A172 (cell line): ENCODE results near the gene H1-8. TPM values are rescaled to one million over a fixed set of nuclear protein-coding genes. Genes with fewer than 3 reads are reported as not detected.
A peak's percentile ranks its signal among the peaks of the same experiment; 100 is the strongest.

Source experiments
- DNase-seq: peaks from one replicate; pipeline ENCODE4 v3.0.0-alpha.2; 2015; ENCODE audit warnings: low spot score
- total RNA-seq: library from RNA; depleted of rRNA; stranded (reverse); fragments of >200 nt; shearing (Covaris generic); gene quantifications from 2 replicates; pipeline ENCODE4 v1.2.3, GENCODE V29; 2014

Gene H1-8
- total RNA-seq, 1 experiment from 2014 or later: not detected

- DNase-seq: no peak
Measured at GRCh38 chr3:129556358-129556695, 13.4 kb downstream of the H1-8 start.

GRCh38 chr3:129556890-129557547, 14.0 kb downstream of the H1-8 start:
- DNase-seq: no peak

- DNase-seq: no peak
Measured at GRCh38 chr3:129557548-129557894, 14.5 kb downstream of the H1-8 start.

DNA sequence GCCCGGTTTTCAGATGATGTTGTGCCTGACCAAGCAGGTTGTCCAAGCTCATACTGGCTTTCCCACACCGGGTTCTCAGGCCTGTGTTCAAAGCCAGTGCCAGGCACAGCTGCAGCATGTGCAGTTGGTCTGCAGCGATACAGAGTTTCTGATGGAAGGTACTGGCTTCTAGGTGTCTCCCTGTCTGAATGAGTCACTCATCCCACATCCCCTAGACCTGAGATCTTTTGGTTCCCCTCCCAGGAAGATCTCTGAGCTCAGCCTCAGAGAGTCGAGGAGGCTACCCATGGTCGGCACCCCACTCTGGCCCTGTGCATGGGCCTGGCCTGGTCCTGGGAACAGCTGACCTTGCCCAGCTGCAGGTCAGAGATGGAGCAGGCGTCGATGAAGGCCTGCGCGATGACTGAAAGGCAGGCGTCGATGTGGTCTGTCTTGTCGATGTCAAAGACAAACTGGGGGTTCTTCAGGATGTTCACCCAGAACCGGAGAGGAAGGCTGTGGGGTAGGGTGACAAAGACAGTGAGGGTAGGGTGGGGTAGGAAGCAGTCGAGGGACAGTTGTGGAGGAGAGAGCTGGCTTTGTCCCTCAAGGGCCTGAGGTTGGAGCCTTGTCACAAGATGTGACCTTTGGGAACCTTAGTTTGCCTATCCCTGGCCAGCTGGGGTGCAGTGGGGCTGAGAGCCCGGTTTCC, 15.3 kb downstream of the H1-8 start:
- DNase-seq: peak; percentile 92

DNA sequence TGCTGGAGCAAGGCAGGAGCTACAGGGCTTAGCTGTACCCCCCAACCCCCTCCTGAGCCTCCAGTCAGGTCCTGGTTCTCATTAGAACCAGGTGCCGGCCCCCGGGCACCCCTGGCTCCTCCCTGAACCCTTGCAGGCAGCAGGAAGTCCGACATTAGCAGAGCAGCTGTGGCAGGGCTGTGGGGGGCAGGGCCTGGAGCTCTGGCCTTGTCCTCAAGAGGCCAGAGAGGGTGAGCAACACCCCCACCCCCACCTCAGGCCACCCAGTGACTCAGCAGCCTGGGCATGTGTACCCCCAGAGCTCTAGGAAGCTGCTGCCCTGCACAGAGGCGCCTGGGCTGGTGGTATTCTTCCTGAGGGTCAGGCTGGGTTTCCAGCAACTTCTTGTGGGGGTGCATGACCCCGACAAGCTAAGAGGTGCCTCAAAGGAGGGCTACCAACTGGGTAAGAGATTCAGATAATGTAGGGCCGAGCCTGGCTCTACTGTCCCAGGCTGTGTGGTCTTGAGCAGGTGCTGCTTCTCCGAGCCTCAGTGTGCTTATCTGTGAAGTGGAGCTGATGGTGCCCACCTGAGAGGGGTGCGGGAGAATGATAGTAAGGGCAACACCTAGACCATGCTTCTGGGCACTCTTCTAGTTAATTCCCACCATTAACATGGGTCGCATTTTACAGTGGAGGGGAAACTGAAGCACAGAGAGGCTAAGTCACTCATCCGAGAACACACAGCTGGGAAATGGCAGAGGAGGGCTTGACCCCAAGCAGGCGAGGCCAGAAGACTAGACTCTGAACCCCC, 16.0 kb downstream of the H1-8 start:
- DNase-seq: peak; percentile 99

DNA sequence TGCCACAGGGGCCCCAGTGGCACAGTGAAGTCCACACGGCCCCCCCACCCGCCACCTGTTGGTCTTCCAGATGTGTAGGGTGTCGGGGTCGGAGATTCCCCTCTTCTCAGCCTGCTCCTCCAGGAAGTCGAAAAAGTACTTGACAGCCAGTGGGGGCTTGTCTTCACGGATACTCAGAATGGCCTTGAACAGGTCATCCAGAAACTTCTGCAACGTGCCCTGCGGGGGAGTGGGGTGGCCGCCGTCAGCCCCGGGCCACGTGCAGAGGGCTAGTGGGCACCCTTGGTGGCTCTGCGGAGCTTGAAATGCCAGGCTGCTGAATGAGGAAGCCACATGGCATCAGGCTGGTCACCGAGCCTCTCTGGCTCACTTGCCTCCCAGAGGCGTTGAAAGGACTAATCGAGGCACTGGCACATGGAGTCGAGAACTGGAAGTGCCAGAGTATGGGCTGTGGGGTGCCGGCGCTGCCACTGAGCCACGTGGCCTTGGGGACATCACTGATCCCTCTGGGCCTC, 16.6 kb downstream of the H1-8 start:
- no peak for DNase-seq

- peak; percentile 89 for DNase-seq
Measured at GRCh38 chr3:129560269-129560787, 17.4 kb downstream of the H1-8 start.

DNA sequence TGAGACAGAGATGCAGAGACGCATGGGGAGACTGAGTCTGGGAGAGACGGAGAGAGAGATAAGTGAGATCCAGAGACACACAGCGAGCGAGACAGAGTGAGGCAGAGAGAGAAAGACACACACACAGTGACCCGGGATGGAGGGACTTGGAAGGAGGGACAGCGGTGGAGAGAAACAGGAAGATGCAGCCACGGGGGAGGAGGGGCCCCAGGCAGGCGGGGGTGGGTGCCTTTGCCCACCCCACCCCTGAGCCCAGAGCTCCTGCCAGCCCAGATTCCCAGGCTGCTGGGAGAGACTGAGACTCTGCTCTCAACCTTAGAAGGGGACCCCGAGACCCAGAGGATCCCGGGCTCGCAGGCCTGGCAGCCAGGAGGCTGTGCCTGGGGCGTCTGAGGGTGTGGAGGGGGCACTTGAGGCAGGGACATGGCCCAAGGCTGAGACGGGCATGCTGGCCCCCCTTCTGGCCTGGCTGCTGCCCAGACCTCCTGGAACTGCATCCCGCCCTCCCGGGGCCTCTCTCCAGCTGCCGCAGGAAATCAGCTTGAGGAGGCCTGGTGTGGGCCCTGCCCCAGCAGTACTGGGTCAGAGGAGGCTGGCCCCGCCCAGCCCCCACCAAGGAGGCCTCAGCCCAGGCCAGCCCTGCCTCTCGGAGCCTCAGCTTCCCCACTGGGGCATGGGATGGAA, 18.1 kb downstream of the H1-8 start:
- DNase-seq: peak; percentile 96

GRCh38 chr3:129561619-129562248, 18.8 kb downstream of the H1-8 start:
- DNase-seq: no peak

DNA sequence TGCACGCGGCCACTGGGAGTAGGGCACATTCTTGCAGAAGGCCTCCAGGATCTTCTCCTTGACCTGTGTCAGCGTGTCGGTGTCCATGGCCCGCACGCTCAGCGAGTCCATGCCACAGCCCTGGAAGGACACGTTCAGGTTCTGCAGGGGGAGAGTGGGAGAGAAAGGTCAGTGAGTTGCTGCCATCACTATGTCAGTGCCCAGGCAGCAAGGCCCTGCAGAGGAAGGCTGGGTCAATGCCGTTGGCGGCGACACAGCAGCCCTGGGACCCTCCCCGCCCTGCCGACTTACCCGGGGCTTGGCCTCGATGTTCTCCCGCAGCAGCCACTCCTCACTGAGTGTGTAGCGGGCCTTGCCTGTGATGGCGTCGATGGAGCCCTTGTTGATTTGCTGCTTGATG, 19.8 kb downstream of the H1-8 start:
- DNase-seq: no peak

DNA sequence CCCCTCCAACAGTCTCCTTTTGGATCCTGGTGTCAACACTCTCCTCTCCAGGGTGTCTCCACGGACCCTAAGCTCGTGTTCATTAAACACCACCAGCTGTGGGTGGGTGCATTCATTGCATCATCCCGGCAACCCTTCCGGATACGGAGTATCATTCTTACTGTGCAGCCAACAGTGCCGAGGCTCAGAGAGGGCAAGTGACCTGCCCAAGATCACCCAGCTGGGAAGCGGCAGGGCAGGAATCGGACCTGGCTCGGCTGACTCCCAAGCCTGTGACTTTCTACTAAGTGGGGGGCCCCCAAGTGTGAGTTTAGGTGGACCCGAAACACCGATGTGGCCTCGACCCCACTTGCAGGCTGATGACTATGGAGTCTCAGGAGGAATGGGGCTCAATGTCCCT, 20.4 kb downstream of the H1-8 start:
- no peak for DNase-seq

DNA sequence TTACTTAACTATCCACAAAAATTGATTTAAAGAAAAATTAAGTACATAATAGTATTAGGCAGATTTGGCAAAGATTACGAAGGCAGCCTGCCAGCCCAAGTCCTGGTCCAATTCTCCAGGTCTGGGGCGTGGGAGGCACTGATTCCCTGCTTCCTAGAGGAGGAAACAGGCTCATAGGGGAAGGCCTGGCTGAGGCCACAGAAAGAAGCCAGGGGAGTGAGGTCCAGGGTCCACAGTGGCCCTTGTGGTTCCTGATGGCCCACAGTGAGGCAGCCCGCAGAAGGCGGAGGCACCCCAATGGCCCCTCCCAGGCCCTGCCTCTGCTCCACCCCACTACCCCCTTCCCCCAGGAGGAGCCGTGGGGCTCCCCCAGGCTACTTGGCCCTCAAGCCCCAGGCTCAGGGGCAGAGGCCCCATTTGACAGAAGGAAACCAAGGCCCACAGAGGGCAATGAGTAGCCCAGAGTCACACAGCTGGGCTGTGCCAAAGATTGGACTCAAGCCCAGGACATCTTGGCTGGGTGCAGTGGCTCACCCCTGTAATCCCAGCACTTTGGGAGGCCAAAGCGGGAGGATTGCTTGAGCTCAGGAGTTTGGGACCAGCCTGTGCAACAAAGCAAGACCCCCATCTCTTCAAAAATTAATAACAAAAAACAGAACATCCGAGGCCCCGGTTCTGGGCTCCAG, 21.0 kb downstream of the H1-8 start:
- no peak for DNase-seq

GRCh38 chr3:129564981-129565644, 22.1 kb downstream of the H1-8 start:
- DNase-seq: no peak

DNA sequence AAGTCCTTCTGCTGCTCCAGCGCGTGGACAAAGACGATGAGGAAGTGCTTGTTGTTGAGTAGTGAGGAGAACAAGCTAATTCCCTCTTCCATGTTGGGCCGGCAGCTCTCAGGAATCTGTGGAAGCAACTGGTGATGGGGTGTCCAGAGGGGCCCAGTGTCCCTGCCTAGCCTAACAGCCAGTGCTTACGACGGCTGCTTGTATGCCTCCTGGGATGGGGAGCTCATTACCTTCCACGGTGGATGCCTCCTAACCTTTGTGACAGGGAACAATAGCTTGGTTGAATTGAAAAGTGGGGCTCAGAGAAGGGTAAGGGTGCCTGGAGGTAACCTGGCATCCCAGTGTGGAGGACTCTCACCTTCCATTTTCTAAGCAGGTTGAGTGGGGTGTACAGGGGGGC, 22.9 kb downstream of the H1-8 start:
- no peak for DNase-seq

DNA sequence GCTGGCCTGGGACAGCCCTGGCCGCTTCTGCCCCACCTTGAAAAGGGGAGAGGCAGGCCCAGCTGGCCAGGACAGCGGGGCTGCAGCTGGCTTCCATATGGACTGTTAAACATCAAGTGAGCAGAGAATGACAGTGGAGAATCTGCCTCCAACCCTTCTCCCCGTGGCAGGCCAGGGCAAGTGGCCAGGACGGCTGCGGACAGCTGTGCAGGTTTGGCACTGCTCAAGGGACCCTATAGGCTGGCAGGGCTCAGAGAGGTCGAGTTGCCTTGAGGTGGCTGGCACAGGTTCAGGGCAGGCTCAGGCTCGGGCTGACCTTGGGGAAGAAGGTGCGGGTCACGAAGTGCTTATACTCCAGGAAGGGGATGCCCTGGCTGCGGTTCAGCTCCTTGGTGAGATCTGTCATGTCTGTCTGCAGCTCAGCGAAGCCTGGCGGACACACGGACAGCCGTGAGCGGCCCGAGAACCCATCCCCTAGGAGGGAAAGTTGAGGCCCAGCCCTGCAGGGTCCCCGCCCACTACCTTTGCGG, 24.3 kb downstream of the H1-8 start:
- DNase-seq: no peak

DNA sequence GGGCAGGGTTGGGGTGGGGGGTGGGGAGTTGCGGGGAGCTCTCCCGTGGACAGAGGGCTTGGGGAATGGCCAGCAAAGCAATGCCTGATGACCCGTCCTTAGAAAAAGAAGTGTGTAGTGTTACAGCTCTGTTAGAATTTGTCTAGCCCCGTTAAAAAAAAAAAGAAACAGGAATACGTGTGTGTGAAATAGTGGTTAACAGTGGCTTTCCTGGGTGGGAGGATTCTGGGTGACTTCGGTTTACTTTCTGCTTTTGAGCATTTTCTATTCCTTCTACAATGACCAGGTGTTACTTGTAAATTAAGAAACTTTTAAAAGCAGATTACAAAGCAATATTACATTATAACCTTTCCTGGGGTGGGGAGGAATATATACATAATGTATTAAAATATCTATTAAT, 25.0 kb downstream of the H1-8 start:
- no peak for DNase-seq

DNA sequence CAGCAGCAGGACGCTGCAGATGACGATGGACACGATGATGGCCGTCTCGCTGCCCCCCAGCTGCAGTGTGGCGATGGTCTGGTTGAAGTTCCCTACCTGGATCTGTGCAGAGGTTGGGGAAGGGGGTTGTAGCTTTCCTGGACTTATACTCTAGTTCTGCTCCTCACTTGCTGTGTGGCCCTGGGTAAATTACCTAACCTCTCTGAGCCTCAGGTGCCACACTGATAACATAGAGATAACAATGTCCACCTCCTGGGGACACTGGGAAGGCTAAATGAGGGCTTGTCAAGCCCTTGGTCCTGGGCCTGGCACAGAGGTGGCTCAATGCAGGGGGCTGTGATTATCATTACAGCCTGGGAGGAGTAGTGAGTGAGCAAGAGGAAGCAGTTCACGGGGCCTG, 26.9 kb downstream of the H1-8 start:
- DNase-seq: no peak

GRCh38 chr3:129571605-129572547, 28.9 kb downstream of the H1-8 start:
- no peak for DNase-seq

DNA sequence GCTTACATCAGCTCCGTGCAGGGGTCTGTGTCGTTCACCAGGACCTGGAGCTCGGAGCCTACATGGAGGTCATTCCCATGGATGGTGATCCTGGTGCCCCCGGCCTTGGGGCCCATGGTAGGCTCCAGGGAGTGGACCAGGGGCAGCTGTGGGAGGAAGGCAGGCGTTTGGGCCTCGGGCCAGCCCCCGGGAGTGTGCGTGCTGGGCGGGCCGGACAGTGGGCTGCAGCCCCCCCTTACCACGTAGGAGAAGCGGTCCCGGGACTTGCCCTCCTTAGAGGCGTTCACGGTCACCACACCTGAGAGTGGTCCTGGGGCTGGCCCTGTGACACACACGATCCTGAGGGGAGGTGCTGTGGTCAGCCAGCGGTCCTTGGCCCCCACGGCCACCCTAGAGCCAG, 29.6 kb downstream of the H1-8 start:
- no peak for DNase-seq
